HEK293T (cell line): ENCODE measurements around the gene NFAM1.

Experiments
- CTCF ChIA-PET: fragments of 350-600 bp; formaldehyde crosslinking; extraction: SDS; loops from one replicate; lab custom pipeline; 2021; ENCODE audit warnings: antibody characterized with exemption, inconsistent platforms; lab: Yijun Ruan, JAX
- POLR2A ChIA-PET: fragments of 350-600 bp; formaldehyde crosslinking; extraction: SDS; loops from one replicate; lab custom pipeline; 2020; ENCODE audit warnings: antibody characterized with exemption, inconsistent platforms; lab: Yijun Ruan, JAX
- DNase-seq: peaks from one replicate; pipeline ENCODE4 v3.0.0; 2012; ENCODE audit warnings: mixed read lengths; ENCODE audit errors: extremely low spot score
- ARNT ChIP-seq: fragments of 450-650 bp; IDR thresholded peaks from 2 replicates; pipeline ENCODE4 v1.6.1; 2017; ENCODE audit warnings: mild to moderate bottlenecking
- BHLHE40 ChIP-seq: fragments of 450-650 bp; IDR thresholded peaks from 2 replicates; pipeline ENCODE4 v1.6.1; 2016; ENCODE audit warnings: mild to moderate bottlenecking, moderate library complexity, borderline replicate concordance
- CTBP1 ChIP-seq: fragments of 450-650 bp; IDR thresholded peaks from 2 replicates; pipeline ENCODE4 v1.6.1; 2016; ENCODE audit warnings: borderline replicate concordance
- ELF4 ChIP-seq: fragments of 450-650 bp; IDR thresholded peaks from 2 replicates; pipeline ENCODE4 v1.6.1; 2017; ENCODE audit warnings: antibody characterized with exemption
- FOXA1 ChIP-seq: fragments of 450-650 bp; IDR thresholded peaks from 2 replicates; pipeline ENCODE4 v1.6.1; 2016; ENCODE audit warnings: mild to moderate bottlenecking
- FOXK2 ChIP-seq: fragments of 450-650 bp; IDR thresholded peaks from 2 replicates; pipeline ENCODE4 v1.6.1; 2016; ENCODE audit warnings: mild to moderate bottlenecking
- FOXM1 ChIP-seq: fragments of 450-650 bp; IDR thresholded peaks from 2 replicates; pipeline ENCODE4 v1.6.1; 2017; ENCODE audit warnings: mild to moderate bottlenecking, borderline replicate concordance
- HDGF ChIP-seq: fragments of 450-650 bp; IDR thresholded peaks from 2 replicates; pipeline ENCODE4 v1.6.1; 2017; ENCODE audit warnings: antibody characterized with exemption, borderline replicate concordance
- L3MBTL2 ChIP-seq: fragments of 450-650 bp; conservative IDR thresholded peaks from 2 replicates; pipeline ENCODE4 v1.6.1; 2016; ENCODE audit warnings: mild to moderate bottlenecking
- LEF1 ChIP-seq: fragments of 450-650 bp; IDR thresholded peaks from 2 replicates; pipeline ENCODE4 v1.6.1; 2017; ENCODE audit warnings: mild to moderate bottlenecking, borderline replicate concordance
- NFRKB ChIP-seq: fragments of 450-650 bp; IDR thresholded peaks from 2 replicates; pipeline ENCODE4 v1.6.1; 2016; ENCODE audit warnings: mild to moderate bottlenecking, moderate library complexity
- PKNOX1 ChIP-seq: fragments of 450-650 bp; IDR thresholded peaks from 2 replicates; pipeline ENCODE4 v1.6.1; 2016
- SP1 ChIP-seq: fragments of 450-650 bp; IDR thresholded peaks from 2 replicates; pipeline ENCODE4 v1.6.1; 2017
- SUZ12 ChIP-seq: fragments of 450-650 bp; IDR thresholded peaks from 2 replicates; pipeline ENCODE4 v1.6.1; 2016; ENCODE audit warnings: mild to moderate bottlenecking
- TARDBP ChIP-seq: fragments of 450-650 bp; IDR thresholded peaks from 2 replicates; pipeline ENCODE4 v1.6.1; 2016
- ZNF384 ChIP-seq: fragments of 450-650 bp; IDR thresholded peaks from 2 replicates; pipeline ENCODE4 v1.6.1; 2016

Gene NFAM1

GRCh38 chr22:42365942-42366695 lies 66.1 kb downstream of the NFAM1 start:
- ChIA-PET CTCF (interaction anchor here (0.7 kb wide), 1 partner anchor 79 kb away, joined by 4 read pairs; no protein-coding TSS in a partner anchor), POLR2A (no interaction called here)
- no peak for DNase-seq
- no peak for TF ChIP-seq FOXK2
- no peak for TF ChIP-seq TARDBP
- no peak for TF ChIP-seq SP1
- TF ChIP-seq FOXM1, result no peak
- no peak for TF ChIP-seq HDGF
- no peak for TF ChIP-seq LEF1
- TF ChIP-seq BHLHE40, result no peak
- TF ChIP-seq ARNT, result no peak
- no peak for TF ChIP-seq PKNOX1
- no peak for TF ChIP-seq ZNF384
- no peak for TF ChIP-seq ELF4
- TF ChIP-seq CTBP1, result no peak
- no peak for TF ChIP-seq NFRKB

- CTCF ChIA-PET, result interaction anchor here (0.7 kb wide), 2 partner anchors 69 to 625 kb away, joined by 3 to 4 read pairs; no protein-coding TSS in a partner anchor
- TF ChIP-seq ZNF384 (peak; percentile 54; the same call in 1 of the 2 replicates), FOXM1 (no peak)
- no peak for DNase-seq
- POLR2A ChIA-PET, result interaction anchor here (1.3 kb wide), 1 partner anchor 20 kb away, joined by 3 read pairs; no protein-coding TSS in a partner anchor
Observed at GRCh38 chr22:42365111-42365865, 66.9 kb downstream of the NFAM1 start.

- no peak for DNase-seq
- ChIA-PET POLR2A (interaction anchor here (1.3 kb wide), 1 partner anchor 19 kb away, joined by 3 read pairs; no protein-coding TSS in a partner anchor), CTCF (interaction anchor here (0.6 to 1.2 kb wide), 5 partner anchors 10 to 625 kb away, joined by 3 to 6 read pairs (median 4); no protein-coding TSS in a partner anchor)
- no peak for TF ChIP-seq ZNF384
Observed at GRCh38 chr22:42364604-42365110, 67.5 kb downstream of the NFAM1 start.

- TF ChIP-seq FOXM1 (no peak), ELF4 (no peak), FOXA1 (no peak), SUZ12 (no peak), TARDBP (no peak), LEF1 (no peak), SP1 (no peak), FOXK2 (no peak), ZNF384 (no peak), L3MBTL2 (no peak), BHLHE40 (no peak), PKNOX1 (no peak), ARNT (no peak), CTBP1 (no peak), NFRKB (no peak), HDGF (no peak)
- ChIA-PET POLR2A (interaction anchor here (1.3 kb wide), 1 partner anchor 18 kb away, joined by 3 read pairs; no protein-coding TSS in a partner anchor), CTCF (interaction anchor here (0.6 to 1.2 kb wide), 3 partner anchors 10 to 80 kb away, joined by 4 to 6 read pairs (median 5); no protein-coding TSS in a partner anchor)
- no peak for DNase-seq
Observed at GRCh38 chr22:42363892-42364291, 68.3 kb downstream of the NFAM1 start.

- DNase-seq, result no peak
- ChIA-PET POLR2A (no interaction called here), CTCF (no interaction called here)
- TF ChIP-seq HDGF (no peak), PKNOX1 (no peak), ELF4 (no peak), FOXK2 (no peak), SUZ12 (no peak), ARNT (no peak), NFRKB (no peak), FOXM1 (no peak), LEF1 (no peak), BHLHE40 (no peak), SP1 (no peak), CTBP1 (no peak)
Observed at GRCh38 chr22:42361523-42361922, 70.7 kb downstream of the NFAM1 start.

- ChIA-PET CTCF (interaction anchor here (2.2 kb wide), 1 partner anchor 84 kb away, joined by 6 read pairs; no protein-coding TSS in a partner anchor), POLR2A (interaction anchor here (0.8 to 4.3 kb wide), 2 partner anchors 8 to 14 kb away, joined by 3 to 20 read pairs; no protein-coding TSS in a partner anchor)
- DNase-seq, result no peak
- TF ChIP-seq LEF1 (no peak), FOXM1 (no peak), FOXA1 (no peak), ARNT (no peak), TARDBP (no peak), SP1 (no peak), ELF4 (no peak), L3MBTL2 (no peak), CTBP1 (no peak), HDGF (no peak), ZNF384 (no peak), BHLHE40 (no peak), PKNOX1 (no peak), FOXK2 (no peak), NFRKB (no peak), SUZ12 (no peak)
Observed at GRCh38 chr22:42360348-42360747, 71.9 kb downstream of the NFAM1 start.
